M059J (cell line): ENCODE results near the gene CD81. TPM values are rescaled to one million over a fixed set of nuclear protein-coding genes. Genes with fewer than 3 reads are reported as not detected.
"Not testable (repeated sequence)": the region's sequence is repeated elsewhere in the genome, so short reads cannot be mapped to it uniquely, and the experiment has no call there.

ENCODE experiments used
- DNase-seq: peaks from one replicate; pipeline ENCODE4 v3.0.0-alpha.2; 2012; ENCODE audit warnings: low read depth
- total RNA-seq: library from RNA; depleted of rRNA; stranded (reverse); fragments of >200 nt; shearing (Covaris generic); gene quantifications from 2 replicates; pipeline ENCODE4 v1.2.3, GENCODE V29; 2014; rRNA removed

Gene CD81
- 144 and 209 TPM in 2 replicates for total RNA-seq

- DNase-seq = no peak
Measured at GRCh38 chr11:2376751-2377451, at the start of gene CD81. Gene CD81 (plus strand): TSS chr11:2377310. CDS start chr11:2377550, 240 bp downstream.

GRCh38 chr11:2328021-2328420, 49.1 kb upstream of the CD81 start:
- DNase-seq = no peak

- no peak for DNase-seq
Measured at GRCh38 chr11:2328656-2329354, 48.3 kb upstream of the CD81 start.

GRCh38 chr11:2329551-2329950, 47.6 kb upstream of the CD81 start:
- DNase-seq = no peak

- no peak for DNase-seq
Measured at GRCh38 chr11:2330696-2331095, 46.4 kb upstream of the CD81 start.

- DNase-seq = no peak
Measured at GRCh38 chr11:2331404-2331803, 45.7 kb upstream of the CD81 start.

- not testable (repeated sequence) for DNase-seq
Measured at GRCh38 chr11:2332569-2332968, 44.5 kb upstream of the CD81 start.

- not testable (repeated sequence) for DNase-seq
Measured at GRCh38 chr11:2333486-2334205, 43.5 kb upstream of the CD81 start.

- not testable (repeated sequence) for DNase-seq
Measured at GRCh38 chr11:2335286-2335685, 41.8 kb upstream of the CD81 start.

- not testable (repeated sequence) for DNase-seq
Measured at GRCh38 chr11:2338760-2339159, 38.4 kb upstream of the CD81 start.

GRCh38 chr11:2342557-2342956, 34.6 kb upstream of the CD81 start:
- no peak for DNase-seq

GRCh38 chr11:2342981-2343380, 34.1 kb upstream of the CD81 start:
- DNase-seq = no peak

- DNase-seq = no peak
Measured at GRCh38 chr11:2343502-2343901, 33.6 kb upstream of the CD81 start.

- no peak for DNase-seq
Measured at GRCh38 chr11:2345050-2345449, 32.1 kb upstream of the CD81 start.

GRCh38 chr11:2346014-2346413, 31.1 kb upstream of the CD81 start:
- DNase-seq = no peak

GRCh38 chr11:2346586-2347307, 30.4 kb upstream of the CD81 start:
- no peak for DNase-seq

GRCh38 chr11:2347308-2347830, 29.7 kb upstream of the CD81 start:
- no peak for DNase-seq

GRCh38 chr11:2348986-2349385, 28.1 kb upstream of the CD81 start:
- DNase-seq = no peak

- DNase-seq = no peak
Measured at GRCh38 chr11:2351701-2352100, 25.4 kb upstream of the CD81 start.

- DNase-seq = no peak
Measured at GRCh38 chr11:2352420-2352819, 24.7 kb upstream of the CD81 start.

GRCh38 chr11:2355000-2355644, 22.0 kb upstream of the CD81 start:
- DNase-seq = peak; percentile 45
